Measurements from ENCODE around the gene MKNK2. TPM values are rescaled to one million over a fixed set of nuclear protein-coding genes. Genes with fewer than 3 reads are reported as not detected.

MKNK2 gene
- total and polyA plus RNA-seq, 2 donors (not counting 1 experiment from before 2014, with no cell fraction given) = 24.7 to 409 TPM

- Histone ChIP-seq H3K9me3 (ENCODE audit: control insufficient read depth, insufficient read depth, low read depth, low read length) (no peaks in the 10 kb centered on the region), H3K79me2 (ENCODE audit: control insufficient read depth, insufficient read depth, low read length) (no peaks in the 10 kb centered on the region), H3K36me3 (ENCODE audit: control insufficient read depth, insufficient read depth, low read length) (peaks cover 25% of the 10 kb centered on the region), H4K20me1 (ENCODE audit: control insufficient read depth, extremely low read depth, insufficient read depth, low read length) (no peaks in the 10 kb centered on the region), H3K4me1 (ENCODE audit: control insufficient read depth, extremely low read depth, insufficient read depth, low read length) (peaks cover 9% of the 10 kb centered on the region), H3K27me3 (ENCODE audit: control insufficient read depth, insufficient read depth, low read length) (no peaks in the 10 kb centered on the region), H3K9ac (ENCODE audit: insufficient read depth, low read length) (no peak overlapping the region), H2AFZ (ENCODE audit: low read length) (no peak overlapping the region), H3K27ac (ENCODE audit: insufficient read depth, low read length) (no peak overlapping the region), H3K4me3 (replicated peaks in 1 of 4; ENCODE audit: control extremely low read depth in 1 of 4, insufficient read depth in 1 of 4, low read depth in 3 of 4, low read length in 4 of 4) (no peak overlapping the region), H3K4me2 (ENCODE audit: extremely low read depth, insufficient read depth, low read length) (no peak overlapping the region)
- no peak for TF ChIP-seq EZH2 (IDR thresholded peaks at IDR 0.05; ENCODE audit: low read length, missing control alignments)
- TF ChIP-seq CTCF (conservative IDR thresholded peaks at IDR 0.05 in 1 of 2, IDR thresholded peaks at IDR 0.05 in 1 of 2; ENCODE audit: low read depth in 1 of 2, low read length in 2 of 2) = no peak
- no peak for DNase-seq (ENCODE audit: low read depth in 2 of 2)
Observed at GRCh38 chr19:2039959-2040646, 10.9 kb downstream of the MKNK2 start.

- TF ChIP-seq EZH2 (IDR thresholded peaks at IDR 0.05; ENCODE audit: low read length, missing control alignments) (no peak), CTCF (conservative IDR thresholded peaks at IDR 0.05 in 1 of 2, IDR thresholded peaks at IDR 0.05 in 1 of 2; ENCODE audit: low read depth in 1 of 2, low read length in 2 of 2) (no peak)
- H2AFZ ChIP-seq (ENCODE audit: low read length) = no peak overlapping the region
- no peaks in the 10 kb centered on the region for H3K9me3 ChIP-seq (ENCODE audit: control insufficient read depth, insufficient read depth, low read depth, low read length)
- no peaks in the 10 kb centered on the region for H4K20me1 ChIP-seq (ENCODE audit: control insufficient read depth, extremely low read depth, insufficient read depth, low read length)
- H3K4me1 ChIP-seq (ENCODE audit: control insufficient read depth, extremely low read depth, insufficient read depth, low read length) = peaks cover 9% of the 10 kb centered on the region
- H3K4me2 ChIP-seq (ENCODE audit: extremely low read depth, insufficient read depth, low read length) = no peak overlapping the region
- DNase-seq (ENCODE audit: low read depth in 2 of 2) = no peak
- no peak overlapping the region for H3K4me3 ChIP-seq (replicated peaks in 1 of 4; ENCODE audit: control extremely low read depth in 1 of 4, insufficient read depth in 1 of 4, low read depth in 3 of 4, low read length in 4 of 4)
- H3K27me3 ChIP-seq (ENCODE audit: control insufficient read depth, insufficient read depth, low read length) = no peaks in the 10 kb centered on the region
- no peak overlapping the region for H3K9ac ChIP-seq (ENCODE audit: insufficient read depth, low read length)
- H3K79me2 ChIP-seq (ENCODE audit: control insufficient read depth, insufficient read depth, low read length) = no peaks in the 10 kb centered on the region
- peaks cover 21% of the 10 kb centered on the region for H3K36me3 ChIP-seq (ENCODE audit: control insufficient read depth, insufficient read depth, low read length)
- H3K27ac ChIP-seq (ENCODE audit: insufficient read depth, low read length) = no peak overlapping the region
Observed at GRCh38 chr19:2039089-2039958, 11.7 kb downstream of the MKNK2 start.

- H3K27ac ChIP-seq (ENCODE audit: insufficient read depth, low read length) = no peak overlapping the region
- peaks cover 9% of the 10 kb centered on the region for H3K4me1 ChIP-seq (ENCODE audit: control insufficient read depth, extremely low read depth, insufficient read depth, low read length)
- no peaks in the 10 kb centered on the region for H3K27me3 ChIP-seq (ENCODE audit: control insufficient read depth, insufficient read depth, low read length)
- no peaks in the 10 kb centered on the region for H3K79me2 ChIP-seq (ENCODE audit: control insufficient read depth, insufficient read depth, low read length)
- DNase-seq (ENCODE audit: low read depth in 2 of 2) = no peak
- H3K9me3 ChIP-seq (ENCODE audit: control insufficient read depth, insufficient read depth, low read depth, low read length) = no peaks in the 10 kb centered on the region
- no peak overlapping the region for H3K4me3 ChIP-seq (replicated peaks in 1 of 4; ENCODE audit: control extremely low read depth in 1 of 4, insufficient read depth in 1 of 4, low read depth in 3 of 4, low read length in 4 of 4)
- no peak for TF ChIP-seq CTCF (conservative IDR thresholded peaks at IDR 0.05 in 1 of 2, IDR thresholded peaks at IDR 0.05 in 1 of 2; ENCODE audit: low read depth in 1 of 2, low read length in 2 of 2)
- TF ChIP-seq EZH2 (IDR thresholded peaks at IDR 0.05; ENCODE audit: low read length, missing control alignments) = no peak
- H4K20me1 ChIP-seq (ENCODE audit: control insufficient read depth, extremely low read depth, insufficient read depth, low read length) = no peaks in the 10 kb centered on the region
- H2AFZ ChIP-seq (ENCODE audit: low read length) = no peak overlapping the region
- H3K36me3 ChIP-seq (ENCODE audit: control insufficient read depth, insufficient read depth, low read length) = peaks cover 19% of the 10 kb centered on the region
- H3K4me2 ChIP-seq (ENCODE audit: extremely low read depth, insufficient read depth, low read length) = no peak overlapping the region
- no peak overlapping the region for H3K9ac ChIP-seq (ENCODE audit: insufficient read depth, low read length)
Observed at GRCh38 chr19:2038284-2039088, 12.6 kb downstream of the MKNK2 start.

All from fibroblast of lung (primary cell).